Fibroblast of peridontal ligament (primary cell): ENCODE data around the gene DBF4B.

Experiments used
- DNase-seq: peaks from one replicate; pipeline ENCODE4 v3.0.0-alpha.2; 2010; ENCODE audit errors: extremely low read depth

The DBF4B gene

GRCh38 chr17:44759916-44760243 lies 51.4 kb downstream of the DBF4B start:
- DNase-seq, result no peak

DNA sequence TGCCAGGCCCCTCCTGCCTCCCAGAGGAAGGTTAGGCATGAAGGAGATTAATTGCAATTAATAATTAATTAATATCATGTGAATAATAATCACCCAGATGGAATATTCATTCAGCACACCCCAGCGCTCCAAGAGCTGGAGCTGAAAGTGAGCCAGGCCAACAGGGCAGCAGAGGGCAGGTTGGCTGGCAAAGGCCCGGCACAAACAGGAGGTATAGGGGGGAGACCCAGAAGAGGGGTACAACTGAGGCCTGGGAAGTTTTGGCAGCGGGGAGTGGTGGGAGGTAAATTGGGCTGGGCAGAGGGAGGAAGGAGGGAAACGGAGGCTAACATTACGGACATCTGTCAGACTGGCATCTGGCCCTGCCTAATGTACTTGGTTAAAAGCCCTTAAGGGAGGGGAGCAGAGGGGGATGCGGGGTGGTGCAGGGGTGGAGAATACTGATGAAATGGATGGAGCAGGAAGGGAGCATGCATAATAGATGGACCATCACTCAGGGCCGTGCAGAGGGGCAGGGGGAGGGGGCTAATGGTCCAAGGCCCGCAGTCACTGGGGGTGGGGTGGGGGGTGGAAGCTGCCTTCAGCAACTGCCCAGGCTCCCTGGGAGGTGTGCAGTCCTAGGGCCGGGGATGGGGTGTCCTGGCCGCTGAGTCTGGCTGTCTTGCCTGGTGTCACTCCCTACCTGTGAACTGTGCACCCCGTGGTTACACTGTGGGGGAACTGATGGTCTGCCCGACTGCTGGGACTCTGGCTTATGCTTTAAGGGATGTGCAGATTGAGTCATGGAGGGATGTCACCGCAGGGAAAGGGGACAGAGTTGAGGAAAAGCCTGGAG lies 52.2 kb downstream of the DBF4B start:
- no peak for DNase-seq

DNA sequence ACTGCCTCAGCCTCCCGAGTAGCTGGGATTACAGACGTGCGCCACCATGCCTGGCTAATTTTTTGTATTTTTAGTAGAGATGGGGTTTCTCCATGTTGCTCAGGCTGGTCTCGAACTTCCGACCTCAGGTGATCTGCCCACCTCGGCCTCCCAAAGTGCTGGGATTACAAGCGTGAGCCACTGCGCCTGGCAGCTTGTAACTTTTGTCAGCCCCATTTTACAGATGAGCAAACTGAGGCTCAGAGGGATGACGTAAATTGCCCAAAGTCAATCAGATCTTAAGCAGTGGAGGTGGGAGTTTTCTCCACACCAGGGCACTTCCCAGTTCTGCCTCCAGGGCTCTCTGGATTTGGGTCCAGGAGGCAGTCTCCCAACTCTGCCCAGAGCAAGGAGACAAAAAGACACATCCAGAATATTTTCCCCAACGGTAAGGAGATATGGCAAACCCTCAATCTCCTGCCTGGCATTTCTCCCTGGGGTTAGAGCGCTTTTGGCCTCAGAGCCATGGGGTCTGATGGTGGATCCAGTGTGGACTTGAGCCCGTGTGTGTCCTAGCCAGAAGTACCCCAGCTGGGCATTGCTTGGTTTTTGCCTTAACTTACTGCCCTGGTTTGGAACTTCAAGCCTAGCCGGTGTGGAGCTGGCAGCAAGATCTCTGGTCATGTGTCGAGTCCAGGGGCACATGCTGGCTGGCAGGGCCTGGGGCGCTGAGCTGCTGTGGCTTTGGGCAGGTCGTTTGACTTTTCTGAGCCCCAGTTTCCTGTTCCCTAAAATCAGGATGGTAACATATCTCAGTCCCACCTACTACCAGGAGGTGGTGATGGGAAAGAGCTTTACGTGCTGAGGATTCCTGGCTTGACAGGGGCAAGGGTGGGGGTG lies 53.7 kb downstream of the DBF4B start:
- DNase-seq, result no peak

- DNase-seq, result no peak
Observed at GRCh38 chr17:44763170-44763569, 54.7 kb downstream of the DBF4B start.

- DNase-seq, result no peak
Observed at GRCh38 chr17:44765965-44766364, 57.5 kb downstream of the DBF4B start.

GRCh38 chr17:44766409-44767038 lies 58.1 kb downstream of the DBF4B start:
- DNase-seq, result no peak

DNA sequence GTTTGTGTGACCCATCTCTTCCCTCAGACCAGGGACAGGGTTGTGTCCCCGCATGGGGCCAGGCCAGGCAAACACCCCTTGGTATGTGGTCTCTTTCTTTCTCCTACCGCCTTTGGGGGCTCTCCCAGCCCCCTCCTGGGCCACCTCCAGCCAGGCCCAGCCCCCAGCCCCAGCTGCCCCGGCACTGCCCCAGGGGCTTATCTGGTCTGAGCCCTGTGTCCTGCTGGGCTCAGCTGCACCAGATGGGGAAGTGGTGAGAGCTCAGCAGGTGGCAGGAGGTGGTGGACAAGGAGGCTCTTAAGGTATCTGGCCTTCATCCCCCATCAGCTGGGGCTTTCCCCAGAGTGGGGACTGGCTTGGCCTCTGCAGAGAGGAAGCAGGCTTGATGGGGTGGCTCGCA lies 59.0 kb downstream of the DBF4B start:
- no peak for DNase-seq

GRCh38 chr17:44768505-44769142 lies 60.2 kb downstream of the DBF4B start:
- DNase-seq, result no peak

GRCh38 chr17:44769230-44769629 lies 60.8 kb downstream of the DBF4B start:
- no peak for DNase-seq

DNA sequence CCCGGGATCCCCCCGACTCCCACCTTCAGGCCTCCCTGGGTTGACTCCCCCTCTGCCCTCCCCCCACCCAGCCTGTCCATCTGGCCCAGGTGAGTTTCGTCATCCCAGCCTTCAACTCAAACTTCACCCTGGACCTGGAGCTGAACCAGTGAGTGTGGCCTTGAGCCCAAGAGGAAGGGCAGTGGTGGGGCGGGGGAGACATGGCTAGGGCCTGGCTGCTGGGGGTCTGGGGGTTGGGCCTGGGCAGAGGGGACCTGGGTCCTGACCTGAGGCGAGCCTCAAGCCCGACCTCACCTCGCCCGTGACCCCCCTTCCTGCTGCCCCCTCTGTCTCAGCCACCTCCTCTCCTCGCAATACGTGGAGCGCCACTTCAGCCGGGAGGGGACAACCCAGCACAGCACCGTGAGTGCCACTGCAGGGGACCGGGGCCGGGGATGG lies 61.2 kb downstream of the DBF4B start:
- DNase-seq, result no peak

DNA sequence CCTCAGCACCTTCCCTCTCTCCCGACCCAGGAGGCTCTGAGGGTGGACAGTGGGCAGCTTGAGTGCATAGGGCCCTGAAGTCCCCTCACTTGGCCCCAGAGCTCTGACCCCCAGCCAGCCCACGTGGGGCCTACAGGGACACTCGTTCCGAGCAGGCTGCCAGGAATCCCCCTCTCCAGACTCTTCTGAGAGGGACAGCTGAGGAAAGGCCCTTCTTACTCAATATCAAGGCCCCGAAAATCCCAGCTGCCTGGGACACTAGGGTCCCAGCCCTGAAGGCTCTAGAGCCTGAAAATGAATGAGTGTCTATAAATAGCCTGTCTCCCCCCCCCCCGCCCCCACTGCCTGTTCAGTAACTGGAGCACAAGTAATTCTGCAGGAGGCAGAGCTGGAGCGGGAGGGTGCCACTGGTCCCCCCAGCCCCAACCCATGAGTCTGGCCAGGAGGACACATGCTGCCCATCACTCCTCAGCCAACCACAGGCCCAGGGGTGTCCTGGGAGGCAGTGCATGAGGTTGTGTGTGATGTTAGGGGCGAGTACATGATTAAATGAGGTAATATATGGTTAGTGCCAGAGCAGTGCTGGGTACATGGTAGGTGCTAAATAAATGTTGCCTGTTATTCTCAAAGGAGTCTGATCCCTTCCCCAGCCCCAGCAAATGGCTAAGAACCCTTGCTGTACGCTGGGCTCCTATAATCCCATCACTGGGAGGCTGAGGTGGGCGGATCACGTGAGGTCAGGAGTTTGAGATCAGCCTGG lies 61.9 kb downstream of the DBF4B start:
- DNase-seq, result no peak

DNA sequence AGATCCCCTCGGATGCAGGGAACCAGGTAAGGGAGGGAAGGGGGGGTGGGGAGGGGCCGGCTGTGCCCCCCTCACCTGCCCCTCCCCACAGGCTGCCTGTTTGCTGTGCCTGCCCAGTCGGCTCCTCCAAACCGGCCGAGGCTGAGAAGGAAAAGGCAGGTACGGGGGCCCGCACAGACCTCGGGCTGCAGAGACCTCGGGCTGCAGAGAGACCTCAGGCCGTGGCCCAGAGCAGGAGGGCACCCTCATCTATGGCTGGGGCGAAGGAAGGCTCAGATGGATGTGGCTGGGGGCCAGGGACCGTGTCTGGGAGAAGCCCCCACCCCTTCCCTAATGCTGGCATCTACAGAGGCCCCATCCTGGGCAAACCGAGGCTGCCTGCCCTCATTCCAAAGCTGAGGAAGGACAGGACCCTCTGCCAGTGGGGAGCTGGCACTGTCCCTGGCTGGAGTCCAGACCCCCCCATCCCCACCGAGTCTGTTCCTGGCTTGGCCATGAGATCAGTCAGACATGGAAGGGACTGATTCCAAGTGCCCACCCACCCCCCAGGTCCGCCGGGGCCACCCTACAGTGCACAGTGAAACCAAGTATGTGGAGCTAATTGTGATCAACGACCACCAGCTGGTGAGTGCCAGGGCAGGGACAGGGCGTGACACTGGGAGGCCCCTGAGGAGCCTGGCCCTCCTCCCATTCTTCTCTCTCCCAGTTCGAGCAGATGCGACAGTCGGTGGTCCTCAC lies 64.0 kb downstream of the DBF4B start:
- no peak for DNase-seq

DNA sequence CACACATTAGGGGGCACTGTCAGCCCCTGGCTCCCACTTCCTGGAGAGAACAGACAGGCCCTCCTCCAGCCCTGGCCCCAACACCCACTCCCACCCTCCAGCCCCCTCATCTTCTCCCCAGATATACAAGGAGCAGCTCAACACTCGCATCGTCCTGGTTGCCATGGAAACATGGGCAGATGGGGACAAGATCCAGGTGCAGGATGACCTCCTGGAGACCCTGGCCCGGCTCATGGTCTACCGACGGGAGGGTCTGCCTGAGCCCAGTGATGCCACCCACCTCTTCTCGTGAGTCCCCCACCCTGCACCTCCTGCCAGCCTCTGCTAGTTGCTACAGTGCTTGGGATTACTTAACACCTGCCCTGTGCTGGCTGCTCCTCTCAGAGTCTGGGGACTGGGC lies 64.7 kb downstream of the DBF4B start:
- no peak for DNase-seq

DNA sequence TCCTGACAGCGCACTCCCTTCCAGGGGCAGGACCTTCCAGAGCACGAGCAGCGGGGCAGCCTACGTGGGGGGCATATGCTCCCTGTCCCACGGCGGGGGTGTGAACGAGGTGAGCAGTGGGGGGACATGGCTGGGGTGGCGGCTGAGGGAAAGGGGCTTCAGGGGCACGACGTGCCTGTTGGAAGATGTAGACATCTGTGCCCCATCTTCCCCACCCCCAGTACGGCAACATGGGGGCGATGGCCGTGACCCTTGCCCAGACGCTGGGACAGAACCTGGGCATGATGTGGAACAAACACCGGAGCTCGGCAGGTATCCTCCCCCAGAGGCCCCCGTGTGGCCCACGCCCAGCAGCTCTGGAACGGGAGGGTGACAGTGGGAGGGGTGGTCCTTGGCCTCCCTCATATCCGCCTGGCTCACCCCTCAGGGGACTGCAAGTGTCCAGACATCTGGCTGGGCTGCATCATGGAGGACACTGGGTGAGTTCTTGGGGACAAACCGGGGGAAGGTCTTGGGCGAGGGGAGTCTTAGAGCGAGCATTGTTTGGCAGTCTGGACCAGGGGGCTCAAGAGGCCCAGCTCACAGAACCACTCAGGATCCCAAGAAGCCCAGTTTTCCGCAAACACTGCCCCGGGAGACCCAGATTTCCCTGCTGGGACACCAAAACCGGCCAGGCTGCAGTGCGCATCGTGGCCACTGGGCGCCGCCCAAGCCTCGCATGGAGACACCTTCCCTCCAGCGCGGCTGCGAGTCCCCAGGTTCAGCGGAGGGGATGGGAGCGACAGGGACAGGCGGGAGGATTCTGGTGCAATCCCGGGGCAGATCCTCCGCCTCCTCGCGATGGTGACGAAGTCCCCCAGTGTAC lies 66.0 kb downstream of the DBF4B start:
- peak; percentile 55 for DNase-seq

- DNase-seq, result peak; percentile 95
Observed at GRCh38 chr17:44775136-44775837, 66.8 kb downstream of the DBF4B start.

- no peak for DNase-seq
Observed at GRCh38 chr17:44775838-44776621, 67.6 kb downstream of the DBF4B start.

- no peak for DNase-seq
Observed at GRCh38 chr17:44776628-44777393, 68.3 kb downstream of the DBF4B start.
